ENCODE results near the gene CUL9. TPM values are rescaled to one million over a fixed set of nuclear protein-coding genes. Genes with fewer than 3 reads are reported as not detected.

Gene CUL9
- total RNA-seq, 3 donors from 2014 or later, result 35.9 to 46.9 (median 44.3) TPM

GRCh38 chr6:43180058-43180457 lies 1.9 kb upstream of the CUL9 start:
- DNase-seq (no peak), ATAC-seq (no peak)
- intact Hi-C loops (cut with DNase I, micrococcal nuclease), result no loop called here
- H3K9me3 ChIP-seq, result no peaks in the 10 kb centered on the region
- H3K36me3 ChIP-seq (ENCODE audit: low read depth), result no peaks in the 10 kb centered on the region
- H3K4me1 ChIP-seq (ENCODE audit: low read depth), result peaks cover 17% of the 10 kb centered on the region
- no peak overlapping the region for H3K4me3 ChIP-seq
- no peak for TF ChIP-seq CTCF (IDR thresholded peaks at IDR 0.05)

GRCh38 chr6:43180985-43181384 lies 1.0 kb upstream of the CUL9 start:
- Histone ChIP-seq H3K4me3 (no peak overlapping the region), H3K9me3 (no peaks in the 10 kb centered on the region), H3K4me1 (ENCODE audit: low read depth) (peaks cover 9% of the 10 kb centered on the region), H3K36me3 (ENCODE audit: low read depth) (no peaks in the 10 kb centered on the region)
- intact Hi-C loops (cut with DNase I, micrococcal nuclease), result no loop called here
- DNase-seq (no peak), ATAC-seq (no peak)
- no peak for TF ChIP-seq CTCF (IDR thresholded peaks at IDR 0.05)

- Histone ChIP-seq H3K36me3 (ENCODE audit: low read depth) (no peaks in the 10 kb centered on the region), H3K4me1 (ENCODE audit: low read depth) (peaks cover 9% of the 10 kb centered on the region), H3K9me3 (no peaks in the 10 kb centered on the region), H3K4me3 (peak overlapping the region; percentile 51)
- DNase-seq (no peak), ATAC-seq (no peak)
- TF ChIP-seq CTCF (IDR thresholded peaks at IDR 0.05), result no peak
- intact Hi-C loops (cut with DNase I, micrococcal nuclease), result no loop called here
Observed at GRCh38 chr6:43181621-43181941, 415 bp upstream of the CUL9 start.

- intact Hi-C loops (cut with DNase I, micrococcal nuclease), result no loop called here
- Histone ChIP-seq H3K9me3 (no peaks in the 10 kb centered on the region), H3K36me3 (ENCODE audit: low read depth) (no peaks in the 10 kb centered on the region), H3K4me1 (ENCODE audit: low read depth) (peaks cover 9% of the 10 kb centered on the region), H3K4me3 (no peak overlapping the region)
- TF ChIP-seq CTCF (IDR thresholded peaks at IDR 0.05), result no peak
- ATAC-seq (no peak), DNase-seq (no peak)
Observed at GRCh38 chr6:43183441-43183840, 1.4 kb downstream of the CUL9 start.

GRCh38 chr6:43184268-43184985 lies 2.4 kb downstream of the CUL9 start:
- Histone ChIP-seq H3K4me3 (no peak overlapping the region), H3K9me3 (no peaks in the 10 kb centered on the region), H3K4me1 (ENCODE audit: low read depth) (peaks cover 9% of the 10 kb centered on the region), H3K36me3 (ENCODE audit: low read depth) (no peaks in the 10 kb centered on the region)
- ATAC-seq, result no peak
- intact Hi-C loops (cut with DNase I, micrococcal nuclease), result no loop called here
- DNase-seq, result no peak
- no peak for TF ChIP-seq CTCF (IDR thresholded peaks at IDR 0.05)

Measured in mucosa of descending colon (tissue), 3 donors.